Breast epithelium (tissue), 4 donors: ENCODE measurements around the gene HELLS. TPM values are rescaled to one million over a fixed set of nuclear protein-coding genes. Genes with fewer than 3 reads are reported as not detected.
"Not testable (repeated sequence)": the region's sequence is repeated elsewhere in the genome, so short reads cannot be mapped to it uniquely, and the experiment has no call there.

ENCODE experiments used
- DNase-seq, 2 donors: peaks; one replicate each; pipeline ENCODE4 v3.0.0-alpha.2; 2019; ENCODE audit warnings: low spot score in 2 of 2
- H3K27ac ChIP-seq, 2 donors: fragments of 200-600 bp; sonication (generic) in 1 of 2; one replicate each; pipeline ENCODE4 v1.5.1; 2016 to 2019; ENCODE audit warnings: mild to moderate bottlenecking in 1 of 2
- H3K27me3 ChIP-seq, 2 donors: fragments of 200-600 bp; sonication (generic) in 1 of 2; one replicate each; pipeline versions ENCODE4 v1.5.1 to v1.6.0; 2017 to 2019; ENCODE audit warnings: control low read depth in 1 of 2, mild to moderate bottlenecking in 1 of 2
- H3K36me3 ChIP-seq: fragments of 200-600 bp; one replicate; pipeline ENCODE4 v1.5.1; 2019
- H3K4me1 ChIP-seq, 2 donors: fragments of 200-600 bp; sonication (generic); one replicate each; pipeline ENCODE4 v1.5.1; 2016 to 2019; ENCODE audit warnings: control low read depth in 1 of 2
- H3K4me3 ChIP-seq, 3 donors: fragments of 200-600 bp; sonication (generic); 1 replicate in 2 of 3; 2 replicates in 1 of 3; pipeline ENCODE4 v1.5.1; 2016 to 2019; ENCODE audit warnings: mild to moderate bottlenecking in 3 of 3, moderate library complexity in 2 of 3
- H3K9me3 ChIP-seq, 2 donors: fragments of 200-600 bp; sonication (generic) in 1 of 2; one replicate each; pipeline ENCODE4 v1.5.1; 2016 to 2019; ENCODE audit warnings: control low read depth in 1 of 2
- CTCF ChIP-seq, 3 donors: fragments of 450-650 bp; IDR thresholded peaks; one replicate each; pipeline ENCODE4 v1.5.1; 2016 to 2017; ENCODE audit warnings: antibody characterized with exemption in 3 of 3, mild to moderate bottlenecking in 3 of 3, moderate library complexity in 3 of 3
- POLR2A ChIP-seq: fragments of 450-650 bp; IDR thresholded peaks from one replicate; pipeline ENCODE4 v1.6.1; 2016; ENCODE audit warnings: antibody characterized with exemption, mild to moderate bottlenecking, moderate library complexity
- POLR2AphosphoS5 ChIP-seq, 3 donors: sonication (generic); formaldehyde crosslinking; IDR thresholded peaks; one replicate each; pipeline ENCODE4 v1.6.1; 2017; ENCODE audit warnings: antibody characterized with exemption in 3 of 3
- intact Hi-C: fragments of 100-400 bp; cut with DNase I; formaldehyde crosslinking; loops from one replicate; pipeline ENCODE4 v1.15.1; 2023; ENCODE audit warnings: low total_unique reads
- total RNA-seq, 3 donors: library from RNA; depleted of rRNA; stranded (reverse); fragments of >200 nt; gene quantifications; one replicate each; pipeline ENCODE4 v1.1.0, GENCODE V29; 2016

Gene HELLS
- total RNA-seq, 3 donors from 2014 or later: 1.8 to 9.8 (median 7.5) TPM

DNA sequence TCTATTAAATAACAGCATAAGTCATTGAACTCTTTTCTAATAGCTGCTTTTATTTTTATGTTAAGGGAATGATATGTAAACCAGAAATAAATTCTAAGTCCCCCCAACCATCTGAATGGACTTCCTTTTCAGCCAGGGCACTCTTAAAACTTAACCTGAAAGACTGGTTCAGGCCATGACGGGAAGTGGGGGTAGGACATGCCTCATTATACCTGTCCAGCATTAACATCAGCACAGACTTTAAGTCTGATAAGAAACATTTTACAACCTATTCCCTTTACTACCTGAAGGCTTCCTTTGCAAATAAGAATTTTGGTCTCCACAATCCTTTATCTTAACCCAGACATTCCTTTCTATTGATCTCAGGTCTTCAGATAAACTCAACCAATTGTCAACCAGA lies 81.9 kb downstream of the HELLS start:
- no peak overlapping the region for H3K4me3 ChIP-seq
- intact Hi-C loops: no loop called here
- TF ChIP-seq CTCF (IDR thresholded peaks at IDR 0.05): no peak
- no peak for TF ChIP-seq POLR2AphosphoS5 (IDR thresholded peaks at IDR 0.05)
- no peak for TF ChIP-seq POLR2A
- DNase-seq: no peak
- no peaks in the 10 kb centered on the region for H3K27me3 ChIP-seq
- H3K27ac ChIP-seq: no peak overlapping the region
- no peaks in the 10 kb centered on the region for H3K4me1 ChIP-seq
- no peaks in the 10 kb centered on the region for H3K36me3 ChIP-seq
- peaks cover 0 to 6% of the 10 kb centered on the region in 2 donors for H3K9me3 ChIP-seq

DNA sequence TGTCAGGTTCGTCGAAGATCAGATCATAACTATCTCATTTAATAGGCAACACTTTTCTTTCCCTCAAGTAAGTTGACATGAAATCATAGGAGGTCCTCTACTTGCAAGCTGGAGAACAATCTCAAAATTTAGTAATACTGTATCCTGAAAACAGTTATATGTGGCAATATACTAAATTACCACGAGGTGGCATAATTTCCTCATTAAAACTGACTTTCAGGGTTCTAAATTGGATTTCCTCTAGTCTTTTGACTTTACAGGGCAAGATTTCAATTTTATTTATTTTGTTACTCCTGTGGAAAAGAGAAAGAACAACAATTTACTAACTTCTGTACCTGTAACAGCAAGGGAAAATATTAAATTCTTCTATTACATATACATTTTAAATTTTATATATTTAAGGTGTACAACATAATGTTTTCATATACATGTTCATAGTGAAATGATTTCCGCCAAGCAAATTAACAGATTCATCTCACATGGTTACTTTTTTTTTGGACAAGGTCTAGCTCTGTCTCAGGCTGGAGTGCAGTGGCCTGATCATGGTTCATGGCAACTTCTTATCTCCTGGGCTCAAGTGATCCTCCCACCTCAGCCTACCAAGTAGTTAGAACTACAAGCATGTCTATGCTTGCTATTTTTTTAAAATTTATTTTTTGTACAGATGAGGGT lies 84.6 kb downstream of the HELLS start:
- no peak overlapping the region for H3K27ac ChIP-seq
- intact Hi-C loops: no loop called here
- no peaks in the 10 kb centered on the region for H3K27me3 ChIP-seq
- TF ChIP-seq CTCF (IDR thresholded peaks at IDR 0.05) (peak in 1 of 3 donors; percentile 25), POLR2AphosphoS5 (IDR thresholded peaks at IDR 0.05) (no peak), POLR2A (no peak)
- H3K4me1 ChIP-seq: no peaks in the 10 kb centered on the region
- DNase-seq: no peak
- no peaks in the 10 kb centered on the region for H3K36me3 ChIP-seq
- no peak overlapping the region for H3K4me3 ChIP-seq
- H3K9me3 ChIP-seq: peaks cover 0 to 17% of the 10 kb centered on the region in 2 donors

DNA sequence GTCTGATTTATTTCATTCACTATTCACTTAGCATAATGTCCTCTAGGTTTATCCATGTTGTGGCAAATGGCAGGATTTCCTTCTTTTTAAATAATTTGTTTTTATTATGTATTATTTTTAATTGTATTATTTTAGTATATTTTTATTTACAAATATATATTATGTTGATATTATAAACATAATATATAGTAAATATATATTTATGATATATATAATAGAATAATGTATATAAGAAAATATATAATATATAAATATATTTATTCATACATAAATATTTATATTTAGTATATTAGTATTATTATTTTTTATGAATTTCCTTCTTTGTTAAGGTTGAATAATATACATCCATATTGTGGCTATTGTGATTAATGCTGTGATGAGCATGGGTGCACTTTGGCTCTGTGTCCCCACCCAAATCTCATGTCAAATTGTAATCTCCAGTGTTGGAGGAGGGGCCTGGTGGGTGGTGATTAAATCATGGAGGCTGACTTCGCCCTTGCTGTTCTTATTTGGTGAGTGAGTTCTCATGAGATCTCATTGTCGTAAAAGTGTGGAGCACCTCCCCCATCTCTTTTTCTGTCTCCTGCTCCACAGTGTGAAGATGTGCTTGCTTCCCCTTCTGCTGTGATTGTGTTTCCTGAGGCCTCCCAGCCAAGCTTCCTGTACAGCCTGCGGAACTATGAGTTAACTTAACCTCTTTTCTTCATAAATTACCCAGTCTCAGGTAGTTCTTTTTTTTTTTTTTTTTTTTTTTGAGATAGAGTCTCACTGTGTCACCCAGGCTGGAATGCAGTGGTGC lies 85.7 kb downstream of the HELLS start:
- TF ChIP-seq POLR2AphosphoS5 (IDR thresholded peaks at IDR 0.05) (no peak), POLR2A (no peak), CTCF (IDR thresholded peaks at IDR 0.05) (no peak)

GRCh38 chr10:94632954-94633353 lies 87.4 kb downstream of the HELLS start:
- no peaks in the 10 kb centered on the region for H3K27me3 ChIP-seq
- TF ChIP-seq CTCF (IDR thresholded peaks at IDR 0.05) (no peak), POLR2A (no peak)
- no peaks in the 10 kb centered on the region for H3K4me1 ChIP-seq
- H3K27ac ChIP-seq: no peak overlapping the region
- no peak overlapping the region for H3K4me3 ChIP-seq
- H3K36me3 ChIP-seq: no peaks in the 10 kb centered on the region
- DNase-seq: no peak
- intact Hi-C loops: loop anchor here (1.0 kb wide), 1 partner anchor 24 kb away; no protein-coding TSS in a partner anchor
- peaks cover 0 to 17% of the 10 kb centered on the region in 2 donors for H3K9me3 ChIP-seq

More for the DNA sequence above, 85.7 kb downstream of the HELLS start:
- Histone ChIP-seq H3K4me1 (no peaks in the 10 kb centered on the region), H3K4me3 (no peak overlapping the region), H3K27ac (no peak overlapping the region), H3K36me3 (no peaks in the 10 kb centered on the region), H3K9me3 (peaks cover 0 to 17% of the 10 kb centered on the region in 2 donors), H3K27me3 (no peaks in the 10 kb centered on the region)
- no peak for DNase-seq
- intact Hi-C loops: no loop called here

- DNase-seq, intact Hi-C loops, H3K27ac ChIP-seq: not testable (repeated sequence)
These were observed 92.5 kb downstream of the HELLS start for GRCh38 chr10:94638097-94638496.

More at GRCh38 chr10:94638097-94638496, 92.5 kb downstream of the HELLS start:
- H3K36me3 ChIP-seq, H3K4me1 ChIP-seq, H3K27me3 ChIP-seq, H3K4me3 ChIP-seq: not testable (repeated sequence)
- H3K9me3 ChIP-seq: peaks cover 0 to 19% of the 10 kb centered on the region in 2 donors
